HG03342 (cell line): Measurements from ENCODE around the gene SLC13A3.

Experiments
- ATAC-seq: cut with Tn5 transposase; IDR thresholded peaks from one replicate; pipeline ENCODE4 v1.9.1; 2021; ENCODE audit warnings: mild to moderate bottlenecking, moderate library complexity; ENCODE audit not compliant: unreplicated experiment

Gene SLC13A3

DNA sequence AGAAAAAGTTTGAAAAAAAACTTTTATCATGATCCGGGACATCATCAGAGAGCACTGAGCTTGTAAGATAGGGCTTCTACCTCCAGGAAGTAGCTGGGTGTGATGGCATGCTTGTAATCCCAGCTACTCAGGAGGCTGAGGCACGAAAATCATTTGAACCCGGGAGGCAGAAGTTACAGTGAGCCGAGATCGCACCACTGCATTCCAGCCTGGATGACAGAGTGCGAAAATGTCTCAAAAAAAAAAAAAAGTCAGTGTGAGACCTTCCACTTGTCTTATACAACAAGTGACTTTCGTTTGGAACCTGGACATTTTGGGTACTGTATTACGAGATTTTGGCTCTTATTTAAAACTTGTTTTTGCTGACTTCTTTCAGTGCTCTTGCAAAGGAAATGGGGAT is 5.9 kb upstream of the SLC13A3 start:
- no peak for ATAC-seq

DNA sequence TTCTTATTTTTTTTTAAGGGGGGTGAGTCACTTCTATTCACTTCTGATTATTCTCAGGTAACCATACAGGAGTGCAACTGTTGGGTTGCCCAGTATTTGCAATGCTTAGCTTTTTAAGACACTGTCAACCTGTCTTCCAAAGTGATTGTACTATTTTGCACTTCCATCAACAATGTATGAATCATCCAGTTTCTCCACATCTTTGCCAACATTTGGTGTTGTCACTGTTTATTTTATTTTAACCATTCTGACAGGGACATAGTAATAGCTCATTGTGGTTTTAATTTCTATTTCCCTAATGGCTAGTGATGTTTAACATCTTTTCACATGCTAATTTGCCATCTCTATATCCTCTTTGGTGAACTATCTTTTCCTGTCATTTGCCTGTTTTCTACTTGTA is 1.4 kb upstream of the SLC13A3 start:
- ATAC-seq = no peak

DNA sequence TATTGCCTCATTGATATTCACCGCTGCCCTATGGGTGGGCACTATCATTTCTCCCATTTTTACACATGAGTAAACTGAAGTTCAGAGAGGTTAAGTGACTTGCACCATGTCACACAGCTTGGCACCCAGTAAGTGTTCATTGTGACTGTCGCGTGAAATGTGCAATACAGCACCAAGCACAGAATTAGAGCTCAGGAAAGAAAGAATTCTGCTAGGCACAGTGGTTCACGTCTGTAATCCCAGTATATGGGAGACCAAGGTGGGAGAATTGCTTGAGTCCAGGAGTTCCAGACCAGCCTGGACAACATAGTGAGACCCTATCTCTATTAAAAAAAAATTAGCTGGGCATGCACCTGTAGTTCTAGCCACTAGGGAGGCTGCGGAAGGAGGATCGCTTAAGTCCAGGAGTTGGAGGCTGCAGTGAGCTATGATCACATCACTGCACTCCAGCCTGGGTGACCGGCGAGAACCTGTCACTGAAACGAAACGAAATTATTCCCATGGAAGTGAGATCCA is 626 bp downstream of the SLC13A3 start:
- ATAC-seq = no peak

DNA sequence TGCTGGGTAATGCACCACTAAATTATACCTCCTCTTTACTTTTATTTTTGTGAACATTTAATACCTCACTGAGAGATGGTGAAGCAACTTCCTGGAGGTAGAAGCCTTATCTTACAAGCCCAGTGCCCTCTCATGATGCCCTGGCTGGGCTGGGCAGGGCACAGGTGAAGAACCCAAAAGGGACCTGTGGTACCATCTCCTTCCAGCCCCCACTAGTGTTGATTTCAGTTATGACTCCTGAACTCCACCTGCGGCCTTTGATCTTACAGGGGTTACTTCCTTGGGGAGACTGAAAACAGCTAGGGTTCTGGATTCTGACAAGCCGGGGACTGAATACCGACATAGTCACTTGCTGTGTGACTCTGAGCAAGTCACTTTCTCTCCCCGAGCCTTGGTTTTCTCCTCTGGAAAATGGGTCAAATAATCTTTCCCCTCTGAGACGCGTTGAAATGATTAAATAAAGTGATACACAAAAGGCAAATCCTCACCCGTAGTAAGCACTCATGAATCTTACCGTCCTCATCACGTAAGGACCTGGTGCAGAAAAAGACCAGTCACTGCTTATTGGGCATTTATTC is 1.2 kb downstream of the SLC13A3 start:
- ATAC-seq = no peak

DNA sequence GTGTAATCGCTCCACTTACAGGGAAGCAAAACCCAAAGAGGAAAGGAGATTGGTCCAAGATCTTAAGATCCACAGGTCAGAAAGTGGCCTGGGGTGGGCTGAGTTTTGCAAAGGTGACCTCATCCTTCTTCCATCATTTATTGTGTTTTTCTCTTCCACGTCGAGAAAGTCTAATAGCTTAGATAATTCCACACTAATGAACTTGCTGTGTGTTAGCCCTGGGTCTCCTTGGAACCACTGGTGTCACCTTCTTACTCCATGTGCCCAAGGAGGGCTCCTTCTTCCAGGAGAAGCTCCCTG is 1.7 kb downstream of the SLC13A3 start:
- ATAC-seq = no peak

DNA sequence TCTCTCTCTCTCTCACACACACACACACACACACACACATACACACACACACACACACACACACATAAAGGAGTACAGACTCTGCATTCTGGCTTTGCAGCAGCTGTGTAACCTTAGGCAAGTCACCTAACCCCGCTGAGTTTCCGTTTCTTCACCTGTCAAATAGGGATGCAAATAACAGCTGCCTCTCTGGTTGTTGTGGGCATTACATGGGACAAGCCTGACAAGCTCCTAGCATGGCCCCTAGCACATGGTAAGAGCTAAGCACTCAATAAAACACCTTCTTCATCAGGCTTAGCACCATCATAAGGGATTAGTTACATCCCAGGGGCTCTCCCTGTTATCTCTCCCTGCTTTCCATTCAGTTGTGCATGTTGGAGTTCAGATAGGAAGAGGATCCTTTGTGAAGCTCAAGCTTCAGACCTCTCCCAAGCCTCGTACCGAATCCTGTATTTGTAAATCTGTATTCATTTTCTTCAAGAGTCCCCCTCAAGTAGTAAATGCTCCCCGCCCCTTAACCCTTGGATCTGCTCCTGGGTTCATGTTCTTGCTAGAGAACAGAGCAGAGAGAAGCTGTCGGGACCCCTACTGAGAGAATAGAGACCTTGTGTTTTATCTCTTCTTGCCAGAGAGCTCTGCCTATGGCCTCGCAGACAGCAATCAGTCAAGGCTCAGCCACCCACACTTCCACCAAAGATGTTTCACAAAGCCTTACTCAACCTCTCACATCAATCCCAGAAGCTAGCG is 2.2 kb downstream of the SLC13A3 start:
- ATAC-seq = no peak

DNA sequence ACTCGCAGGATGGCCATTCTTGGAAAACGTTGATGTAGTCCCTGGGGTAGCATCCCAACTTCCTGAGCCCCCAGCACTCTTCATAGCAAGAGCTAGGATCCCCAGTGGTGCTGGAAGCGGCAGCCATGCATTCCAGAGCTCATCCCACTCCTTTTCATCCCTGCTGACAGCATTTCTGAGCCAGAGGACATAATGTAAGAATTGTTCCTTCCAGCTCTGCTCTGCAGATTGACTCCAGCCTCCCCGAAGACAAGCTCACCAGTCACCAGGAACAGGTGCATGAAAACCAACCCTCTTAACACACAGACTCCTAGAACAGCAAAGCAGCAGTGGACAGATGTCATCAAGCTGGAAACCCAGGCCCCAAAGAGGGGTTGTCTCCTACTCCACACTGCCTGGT is 3.8 kb downstream of the SLC13A3 start:
- no peak for ATAC-seq

DNA sequence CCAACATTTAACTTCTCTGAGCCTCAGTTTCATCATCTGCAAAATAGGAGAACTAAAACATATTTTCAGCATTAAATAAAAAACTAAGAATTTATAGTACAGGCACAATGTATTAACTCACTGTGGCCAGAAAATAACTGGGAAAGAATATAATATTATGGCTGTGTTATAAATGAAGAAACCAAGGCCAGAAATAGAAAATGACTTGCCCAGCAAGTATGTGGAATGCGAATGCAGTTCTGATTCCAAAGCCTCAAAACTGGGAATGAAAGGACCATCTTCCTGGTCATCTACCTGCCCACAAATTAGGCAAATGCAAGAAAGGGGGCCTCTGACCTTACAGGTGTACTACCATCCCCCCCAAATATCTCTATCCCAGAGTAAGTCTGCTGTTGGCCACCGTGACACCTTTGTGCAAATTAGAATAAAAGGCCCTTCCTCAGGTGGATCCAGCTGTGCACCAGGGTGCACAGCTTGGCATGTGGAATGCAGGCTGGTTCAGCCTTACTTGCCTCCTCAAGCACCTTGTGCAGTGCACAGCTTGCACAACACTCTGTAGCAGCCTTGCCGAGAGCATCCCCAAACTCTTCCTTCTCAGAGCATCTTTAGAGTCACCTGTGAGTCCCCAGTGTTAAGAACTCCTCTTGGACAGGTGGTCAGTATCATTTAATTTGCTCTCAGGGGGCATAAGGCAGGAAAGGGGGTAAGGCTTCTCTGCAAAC is 4.4 kb downstream of the SLC13A3 start:
- no peak for ATAC-seq

DNA sequence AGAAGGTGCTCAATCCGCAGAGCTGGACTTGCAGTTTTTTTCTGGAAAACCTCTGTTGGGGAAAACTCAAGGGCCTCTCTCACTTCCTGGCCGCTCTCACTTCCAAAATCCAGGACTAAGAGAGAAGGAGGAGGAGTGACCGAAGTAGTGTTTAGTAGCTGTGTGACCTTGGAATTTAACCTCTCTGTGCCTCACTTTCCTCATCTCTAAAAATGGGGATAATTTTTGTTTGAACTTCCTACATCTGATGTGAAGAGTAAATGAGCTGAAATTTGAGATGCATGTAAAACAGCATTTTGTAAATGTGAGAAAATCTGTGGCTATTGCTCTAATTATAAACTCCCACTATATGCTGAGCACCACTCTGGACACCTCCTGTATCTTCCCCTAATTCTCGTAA is 5.1 kb downstream of the SLC13A3 start:
- ATAC-seq = no peak

DNA sequence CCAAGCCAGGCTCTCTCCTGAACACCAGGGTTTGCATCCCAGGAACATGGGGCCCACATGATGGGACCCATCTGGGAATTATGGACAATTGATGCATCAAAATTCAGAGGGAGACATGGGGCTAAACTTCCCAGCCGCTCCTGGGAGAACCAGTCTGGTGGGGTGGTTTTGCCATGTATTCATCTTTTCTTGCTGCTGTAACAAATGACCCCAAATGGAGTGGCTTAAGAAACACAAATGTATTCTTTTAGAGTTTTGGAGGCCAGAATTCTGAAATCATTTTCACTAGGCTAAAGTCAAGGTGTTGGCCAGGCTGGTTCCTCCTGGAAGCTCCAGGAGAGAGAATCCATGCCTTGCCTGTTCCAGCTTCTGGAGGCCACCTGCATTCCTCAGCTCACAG is 6.5 kb downstream of the SLC13A3 start:
- no peak for ATAC-seq

DNA sequence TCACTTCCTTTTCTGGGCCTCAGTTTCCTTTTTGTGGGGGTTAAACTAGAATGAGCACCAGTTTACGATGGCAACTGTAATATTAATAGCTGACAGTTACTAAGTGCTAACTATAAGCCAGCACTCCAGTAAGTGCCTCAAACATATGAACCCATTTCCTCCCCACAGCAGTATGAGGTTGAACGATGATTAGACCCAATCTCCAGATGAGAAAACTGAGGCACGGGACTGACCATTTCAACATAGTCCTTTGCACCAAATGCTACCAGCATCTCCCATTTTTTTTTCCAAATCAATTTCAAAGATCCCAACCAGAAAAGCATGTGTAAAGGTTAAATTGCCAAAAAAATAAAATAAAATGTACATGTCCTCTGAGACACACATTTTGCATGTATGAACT is 7.1 kb downstream of the SLC13A3 start:
- no peak for ATAC-seq

DNA sequence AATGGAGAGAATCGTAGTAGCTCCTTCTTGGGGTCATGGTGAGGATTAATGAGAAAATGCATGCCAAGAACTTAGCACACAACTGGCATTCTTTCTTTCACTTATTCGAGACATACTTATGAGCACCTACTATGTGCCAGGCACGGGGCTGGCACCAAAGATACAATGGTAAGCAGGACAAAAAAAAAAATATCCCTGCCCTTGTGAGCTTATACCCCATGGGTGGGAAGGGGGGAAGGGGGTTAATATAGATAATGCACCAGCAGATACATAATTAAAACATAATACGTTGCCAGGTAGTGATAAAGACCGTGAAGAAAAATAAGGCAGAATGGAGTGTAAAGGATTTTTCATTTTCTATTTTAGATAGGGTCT is 8.3 kb downstream of the SLC13A3 start:
- ATAC-seq = no peak

DNA sequence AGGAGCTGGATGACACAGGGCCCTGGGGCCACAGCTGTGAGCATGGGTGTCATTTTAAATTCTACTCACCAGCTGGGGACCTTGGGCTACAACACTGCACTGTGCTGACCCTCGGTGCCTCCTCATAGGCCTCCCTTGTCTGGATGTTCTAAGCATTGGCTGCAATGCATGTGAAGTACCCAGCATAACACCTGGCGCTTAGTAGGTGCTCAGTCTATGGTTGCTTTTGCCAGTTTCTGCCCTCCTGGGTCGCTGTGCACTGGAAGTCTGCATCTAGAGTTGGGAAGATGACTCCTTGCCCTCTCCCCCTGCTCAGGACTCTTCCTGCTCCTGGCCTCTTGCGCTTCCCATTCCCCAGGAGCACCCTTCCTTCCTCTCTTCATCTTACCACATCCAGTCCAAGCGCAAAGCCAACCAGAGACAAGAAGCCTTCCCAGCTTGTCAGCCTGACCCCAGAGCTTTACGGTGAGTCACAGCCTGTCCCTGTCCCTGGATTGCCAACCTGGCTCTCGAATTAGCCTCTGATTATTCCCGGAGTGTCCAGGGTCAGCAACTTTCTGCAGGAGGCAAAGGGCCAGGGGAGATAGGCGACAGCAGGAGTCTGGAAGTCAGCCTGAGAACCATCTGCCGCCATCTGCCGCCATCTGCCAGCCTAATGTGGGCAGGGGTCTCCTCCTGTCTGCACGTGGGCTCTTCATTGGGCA is 8.8 kb downstream of the SLC13A3 start:
- no peak for ATAC-seq

DNA sequence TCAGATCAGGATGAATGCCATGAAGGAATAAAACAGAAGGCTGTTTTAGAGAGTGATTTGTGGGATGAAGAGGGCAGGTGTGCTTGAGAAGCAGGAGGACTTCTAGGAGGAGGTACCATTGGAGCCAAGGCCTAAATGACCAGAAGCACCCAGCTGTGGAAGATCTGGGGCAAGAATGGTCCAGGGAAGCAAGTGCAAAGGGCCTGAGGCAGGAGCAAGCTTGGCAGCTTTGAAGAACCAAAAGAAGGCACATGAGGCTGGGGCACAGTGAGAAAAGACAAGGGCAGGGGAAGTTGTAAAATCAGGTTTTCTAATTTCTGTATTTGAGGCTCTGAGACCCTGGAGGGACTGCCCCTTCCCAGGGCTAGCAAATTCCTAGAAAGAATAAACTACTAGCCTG is 9.8 kb downstream of the SLC13A3 start:
- no peak for ATAC-seq

DNA sequence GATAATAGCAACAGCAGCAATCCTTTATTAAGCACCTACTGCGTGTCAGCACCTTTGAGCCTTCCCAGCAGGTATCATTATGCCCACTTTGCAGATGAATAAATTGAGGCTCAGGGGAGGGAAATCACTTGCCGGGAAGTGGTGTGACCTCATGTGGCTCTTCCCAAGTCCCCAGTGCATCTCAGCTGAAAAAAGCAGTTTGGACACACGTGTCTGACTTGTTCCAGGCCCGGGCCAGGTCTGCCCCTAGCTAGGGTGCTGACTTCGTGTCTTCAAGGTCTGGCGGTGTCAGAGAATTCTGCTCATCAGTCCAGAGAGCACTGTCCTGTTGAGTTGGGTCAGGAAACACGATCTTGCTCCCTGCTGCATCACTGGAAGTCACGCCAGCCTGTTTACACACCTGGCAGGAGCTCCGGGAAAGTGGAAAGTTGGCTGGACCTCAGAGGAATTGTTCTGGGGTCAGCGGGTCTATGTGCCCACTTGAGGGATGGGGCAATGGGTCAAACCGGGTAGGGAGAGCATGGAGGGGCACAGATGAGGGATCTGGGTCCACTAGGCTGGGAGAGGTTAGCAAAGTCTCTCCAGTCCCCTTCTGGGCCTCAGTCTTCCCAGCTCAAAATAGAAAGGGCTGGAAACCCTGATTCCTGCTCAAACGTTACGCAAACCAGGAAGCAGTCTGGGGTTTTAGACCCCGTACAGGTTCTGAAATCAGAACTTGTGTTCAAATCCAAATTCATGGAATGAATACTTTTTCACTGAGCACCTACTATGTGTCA is 10.5 kb downstream of the SLC13A3 start:
- ATAC-seq = no peak

DNA sequence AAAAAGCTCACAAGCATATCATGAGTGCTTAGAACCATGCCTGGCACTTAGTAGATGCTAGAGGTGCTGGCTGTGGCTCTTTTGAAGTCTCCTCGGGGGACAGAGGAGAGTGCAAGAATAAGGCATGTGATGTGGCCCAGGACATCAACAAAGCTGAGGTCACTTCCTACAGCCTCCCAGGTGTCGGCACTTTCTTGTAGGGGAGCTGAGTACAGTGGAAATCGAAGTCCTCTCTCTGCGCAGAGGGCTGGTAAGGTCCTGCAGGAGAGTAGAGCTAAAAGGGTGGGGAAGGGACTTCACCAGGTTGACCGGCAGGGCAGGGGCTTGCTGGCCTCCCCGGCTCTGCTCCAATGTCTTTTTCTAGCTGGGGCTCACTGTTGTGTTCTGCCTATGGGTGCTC is 11.2 kb downstream of the SLC13A3 start:
- no peak for ATAC-seq

DNA sequence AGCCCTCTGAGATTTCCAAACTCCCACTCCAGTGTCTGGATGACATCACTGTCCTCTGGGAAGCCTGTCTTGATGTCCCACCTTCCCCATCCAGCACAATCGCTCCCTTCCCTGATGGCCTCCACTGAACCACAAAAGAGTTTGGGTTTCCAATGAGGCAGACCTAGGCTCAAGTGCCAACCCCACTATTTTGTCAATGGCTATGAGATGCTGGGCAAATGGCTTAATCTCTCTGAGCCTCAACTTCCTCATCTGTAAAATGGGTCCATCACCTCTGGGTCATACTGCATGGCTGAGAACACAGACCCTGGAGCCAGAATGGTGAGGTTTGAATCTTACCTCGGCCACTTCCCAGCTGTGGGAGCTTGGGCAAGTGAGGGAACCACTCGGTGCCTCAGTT is 11.7 kb downstream of the SLC13A3 start:
- ATAC-seq = no peak

DNA sequence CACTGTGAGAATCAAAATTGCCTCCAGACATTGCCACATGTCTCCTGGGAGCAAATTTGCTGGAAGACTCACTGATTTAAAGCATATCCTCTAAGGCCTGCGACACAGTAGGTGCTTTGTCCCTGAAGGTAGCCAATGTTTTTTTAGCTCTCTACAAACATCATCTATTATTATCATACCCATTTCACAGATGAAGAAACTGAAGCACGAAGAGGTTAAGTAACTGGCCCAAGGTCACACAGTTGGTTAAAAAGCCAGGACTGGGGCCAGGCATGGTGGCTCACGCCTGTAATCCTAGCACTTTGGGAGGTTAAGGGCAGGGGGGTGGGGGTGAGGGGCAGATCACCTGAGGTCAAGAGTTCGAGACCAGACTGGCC is 12.4 kb downstream of the SLC13A3 start:
- no peak for ATAC-seq

DNA sequence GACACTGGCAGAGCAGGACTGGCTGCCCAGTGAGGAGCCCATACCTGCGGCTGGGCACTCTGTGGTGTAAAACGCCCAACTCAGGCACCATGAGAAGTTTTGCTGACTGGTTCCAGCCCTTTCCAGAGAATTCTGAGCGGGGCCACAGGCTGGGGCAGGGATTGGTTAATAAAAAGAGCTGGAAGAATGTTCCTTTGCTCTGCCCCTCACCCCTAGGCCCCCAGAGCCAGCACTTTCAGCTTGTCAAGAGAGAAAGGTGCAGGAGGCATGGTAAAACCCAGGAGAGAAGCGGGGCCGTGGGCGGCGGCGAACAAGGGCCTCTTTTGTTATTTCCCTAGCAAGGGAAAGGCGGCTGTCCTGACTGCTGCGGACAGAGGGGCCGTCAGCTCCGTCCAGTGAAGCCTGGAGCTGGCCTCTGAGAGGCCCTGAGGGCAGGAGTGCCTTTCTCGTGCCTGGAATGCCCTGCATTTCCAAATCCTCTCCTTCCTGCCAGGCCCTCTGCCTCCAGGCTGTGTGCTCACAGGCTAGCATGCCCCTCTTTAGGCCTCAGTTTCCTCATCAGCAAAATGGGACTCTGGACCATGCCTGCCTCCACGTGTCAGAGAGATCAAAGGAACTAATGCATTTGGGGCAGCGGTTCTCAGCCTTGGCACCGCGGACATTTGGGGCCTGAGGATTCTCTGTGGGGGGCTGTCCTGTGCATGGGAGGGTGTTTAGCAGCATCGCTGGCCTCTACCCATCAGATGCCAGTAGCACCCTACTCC is 12.9 kb downstream of the SLC13A3 start:
- no peak for ATAC-seq

DNA sequence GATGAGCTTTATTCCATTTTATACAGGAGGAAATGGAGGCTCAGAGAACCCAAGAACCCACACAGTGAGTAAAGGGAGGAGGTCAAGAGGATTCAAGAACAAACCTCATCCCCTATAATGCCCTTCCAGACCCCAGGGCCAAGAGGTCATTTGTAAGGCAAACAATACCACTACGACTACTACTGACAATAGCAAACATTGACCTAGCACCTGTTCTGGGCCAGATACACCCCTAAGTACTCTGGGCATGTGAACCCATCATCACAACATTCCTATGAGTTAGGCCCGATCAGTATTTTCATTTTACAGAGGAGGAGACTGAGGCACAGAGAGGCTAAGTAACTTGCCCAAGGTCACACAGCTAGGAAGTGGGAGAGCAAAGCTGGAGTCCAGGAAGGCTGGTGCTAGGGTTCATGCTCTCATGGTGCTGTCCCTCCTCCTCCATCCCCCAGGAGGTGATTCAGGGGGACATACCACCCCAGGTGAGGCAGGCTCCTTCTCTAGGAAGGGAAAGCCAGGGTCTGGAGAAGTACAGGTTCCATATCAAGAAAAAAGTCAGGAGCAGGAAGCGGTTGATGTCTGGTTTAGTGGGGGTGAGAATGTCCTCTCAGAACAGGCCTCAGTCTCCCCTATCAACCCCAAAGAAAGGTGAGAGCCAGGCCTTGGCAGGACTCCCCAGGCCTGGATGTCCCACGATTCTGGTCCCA is 13.7 kb downstream of the SLC13A3 start:
- ATAC-seq = no peak
